GM19025 (cell line): Measurements from ENCODE around the gene SMAP1.

Source experiments
- ATAC-seq: cut with Tn5 transposase; IDR thresholded peaks from one replicate; pipeline ENCODE4 v1.9.1; 2021; ENCODE audit warnings: mild to moderate bottlenecking, low read depth, moderate library complexity; ENCODE audit not compliant: unreplicated experiment

SMAP1 gene

GRCh38 chr6:70838907-70839285 is 171.2 kb downstream of the SMAP1 start:
- no peak for ATAC-seq

DNA sequence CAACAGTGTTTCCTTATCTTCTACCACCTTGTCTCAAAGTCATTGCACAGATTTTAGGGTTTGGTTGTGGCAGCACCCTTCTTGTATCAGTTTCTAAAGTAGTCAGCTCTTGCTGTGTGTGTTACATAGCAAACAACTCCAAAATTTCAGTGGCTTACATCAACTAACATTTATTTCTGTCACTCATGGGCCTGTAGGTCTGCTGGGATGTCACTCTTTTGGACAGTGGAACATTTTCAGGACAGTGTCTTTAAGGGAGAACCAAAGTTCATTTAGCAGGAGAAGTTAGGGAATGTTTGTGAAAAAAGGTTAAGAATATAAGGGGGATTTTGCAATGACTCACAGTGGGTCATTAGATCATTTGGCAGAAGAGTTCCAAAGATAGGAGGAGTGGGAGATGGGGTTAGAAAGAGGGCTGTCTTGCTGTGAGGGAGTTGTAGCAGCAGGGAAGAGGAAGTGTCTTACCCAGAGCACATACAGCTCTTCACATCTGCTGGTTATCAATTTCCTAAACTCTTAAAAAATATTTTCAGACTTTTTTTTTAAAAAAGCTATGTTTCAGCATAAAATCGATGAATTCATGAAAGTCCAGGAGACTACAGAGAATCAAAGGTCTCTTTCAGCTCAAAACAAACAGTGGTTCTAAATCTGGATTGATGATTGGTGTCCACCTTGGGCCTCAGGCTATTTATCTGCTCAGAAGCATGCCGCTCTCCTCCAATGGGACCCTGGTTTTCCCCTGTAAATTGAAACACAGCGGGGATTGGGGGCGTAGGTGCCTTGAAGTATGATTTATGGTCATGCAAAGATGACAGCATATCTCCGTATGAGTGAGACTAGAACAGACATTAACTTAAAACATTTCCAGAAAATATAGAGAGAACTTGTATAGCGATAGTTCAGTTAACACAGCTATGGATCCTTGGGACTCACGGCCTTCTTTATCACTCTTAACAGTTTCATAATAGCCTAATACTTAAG is 171.9 kb downstream of the SMAP1 start:
- no peak for ATAC-seq

GRCh38 chr6:70841112-70841511 is 173.4 kb downstream of the SMAP1 start:
- no peak for ATAC-seq

DNA sequence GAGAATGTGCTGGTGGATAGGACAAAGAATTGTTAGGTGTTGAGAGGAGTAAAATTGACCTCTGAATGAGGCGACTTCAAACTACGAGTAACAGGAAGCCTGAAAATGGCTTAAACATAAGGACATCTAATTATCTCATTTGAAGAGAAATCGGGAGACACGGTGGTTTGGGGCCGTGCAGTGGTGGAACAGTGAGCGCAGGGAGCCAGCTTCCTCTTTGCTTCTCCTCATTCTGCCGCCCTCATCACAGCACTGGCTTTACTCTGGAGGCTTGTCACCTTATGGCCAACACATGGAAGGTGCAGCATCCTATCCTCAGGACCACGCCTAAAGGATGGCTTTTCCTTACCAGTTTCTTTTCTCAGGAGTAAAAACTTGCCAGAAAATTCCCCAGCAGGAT is 174.9 kb downstream of the SMAP1 start:
- ATAC-seq: no peak

DNA sequence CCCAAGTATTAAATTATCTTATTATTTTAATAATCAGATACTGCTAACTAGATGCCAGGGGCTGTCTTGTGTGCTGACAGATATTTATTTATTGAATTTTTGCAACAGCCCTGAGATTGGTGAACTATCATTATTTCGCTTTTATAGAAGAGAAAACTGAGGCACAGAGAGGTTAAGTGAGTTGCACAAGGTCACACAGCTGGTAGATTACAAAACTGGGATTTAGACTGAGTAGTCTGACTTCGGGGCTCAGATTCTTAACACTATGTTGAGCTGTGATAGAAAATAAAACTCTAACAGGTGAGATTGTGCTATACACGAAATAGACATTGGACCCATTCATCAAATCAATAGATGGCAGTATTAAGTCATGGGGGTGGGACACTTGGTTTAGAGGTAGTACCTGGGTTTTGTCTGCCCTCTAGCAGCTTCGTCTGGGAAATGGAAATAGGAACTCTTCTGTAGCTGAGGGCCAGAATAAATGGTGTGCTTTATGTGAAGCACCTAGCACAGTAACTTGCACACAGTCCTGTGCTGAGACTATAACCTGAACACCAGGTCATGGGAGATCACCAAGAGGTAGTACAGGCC is 175.7 kb downstream of the SMAP1 start:
- ATAC-seq: no peak

- ATAC-seq: no peak
Measured at GRCh38 chr6:70844301-70844700, 176.6 kb downstream of the SMAP1 start.

DNA sequence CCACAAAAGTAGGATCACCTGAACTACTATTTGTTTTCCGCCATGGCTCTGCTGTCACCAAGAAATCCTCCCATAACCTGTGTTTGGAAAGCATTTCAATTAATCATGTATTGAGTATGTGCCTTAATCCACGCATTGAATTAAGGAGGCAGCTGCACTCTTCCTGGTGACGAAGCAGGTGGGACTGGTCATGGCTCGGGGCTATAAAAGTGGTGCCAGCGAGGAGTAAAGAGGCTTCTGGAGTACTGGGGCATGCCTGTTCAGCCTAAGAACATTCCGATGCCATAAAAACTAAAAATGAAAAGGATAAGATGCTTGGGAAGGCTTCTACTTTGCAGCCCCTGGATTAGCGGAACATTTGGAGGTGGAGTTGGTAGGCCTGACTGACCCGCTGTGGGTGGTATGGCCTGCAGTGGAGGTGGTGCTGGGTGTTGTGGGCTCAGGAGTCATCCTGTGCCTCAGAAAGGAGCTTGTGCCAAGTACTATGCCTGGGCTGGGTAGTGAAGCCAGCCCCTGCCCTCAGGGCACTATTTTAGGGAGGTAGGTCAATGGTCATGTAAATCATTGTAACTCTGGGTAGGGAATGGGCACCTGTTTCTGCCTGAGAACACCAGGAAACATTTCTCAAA is 178.6 kb downstream of the SMAP1 start:
- ATAC-seq: no peak

DNA sequence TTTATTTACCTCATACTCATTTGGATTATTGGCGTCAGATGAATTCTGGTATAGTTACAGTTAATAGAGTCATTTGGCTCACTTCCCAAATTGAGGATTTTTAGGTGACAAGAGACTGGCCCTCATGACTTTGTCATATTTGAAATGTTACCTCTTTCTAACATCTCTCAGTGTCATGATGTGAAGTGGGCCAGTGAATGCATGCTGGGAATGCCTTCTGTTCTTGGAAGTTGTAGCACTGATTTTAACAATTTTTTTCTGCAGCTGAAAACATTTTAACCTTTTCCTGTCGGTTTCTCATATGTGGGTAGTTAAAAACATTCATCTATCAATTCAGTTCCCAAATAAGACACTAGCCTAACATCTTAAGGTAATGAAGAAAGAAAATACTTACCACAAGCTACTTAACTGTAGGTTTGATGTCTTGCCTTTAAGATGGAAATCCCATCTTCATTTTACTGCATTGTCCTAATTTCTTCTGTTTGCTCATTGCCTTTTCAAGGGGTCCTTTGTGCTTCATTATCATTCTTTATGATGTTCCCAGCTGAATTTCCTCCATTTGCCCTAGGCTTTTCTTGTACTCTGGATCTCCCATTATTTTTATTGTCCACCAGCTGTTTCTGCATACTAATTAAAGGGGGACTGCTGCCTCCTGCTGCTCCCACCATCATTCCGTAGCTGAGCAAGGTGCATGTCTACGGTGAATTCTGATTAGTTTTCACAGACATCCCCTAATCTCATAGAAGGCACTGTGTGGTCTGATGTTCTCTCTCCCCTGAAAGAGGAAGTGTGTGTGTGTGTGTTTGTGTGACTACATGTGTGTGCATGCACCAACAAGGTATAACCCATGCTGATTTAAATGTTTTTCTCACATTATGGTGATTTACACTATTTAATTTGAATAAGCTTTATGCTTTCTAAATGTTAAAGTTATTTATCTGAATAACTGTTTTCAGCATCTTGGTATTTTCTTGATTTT is 179.7 kb downstream of the SMAP1 start:
- ATAC-seq: no peak

GRCh38 chr6:70849348-70850069 is 181.8 kb downstream of the SMAP1 start:
- no peak for ATAC-seq

- ATAC-seq: no peak
Measured at GRCh38 chr6:70852667-70853246, 185.1 kb downstream of the SMAP1 start.

- peak; percentile 97 for ATAC-seq
Measured at GRCh38 chr6:70857387-70858077, 189.8 kb downstream of the SMAP1 start.

GRCh38 chr6:70860045-70860444 is 192.4 kb downstream of the SMAP1 start:
- no peak for ATAC-seq

- no peak for ATAC-seq
Measured at GRCh38 chr6:70860920-70861319, 193.2 kb downstream of the SMAP1 start.

DNA sequence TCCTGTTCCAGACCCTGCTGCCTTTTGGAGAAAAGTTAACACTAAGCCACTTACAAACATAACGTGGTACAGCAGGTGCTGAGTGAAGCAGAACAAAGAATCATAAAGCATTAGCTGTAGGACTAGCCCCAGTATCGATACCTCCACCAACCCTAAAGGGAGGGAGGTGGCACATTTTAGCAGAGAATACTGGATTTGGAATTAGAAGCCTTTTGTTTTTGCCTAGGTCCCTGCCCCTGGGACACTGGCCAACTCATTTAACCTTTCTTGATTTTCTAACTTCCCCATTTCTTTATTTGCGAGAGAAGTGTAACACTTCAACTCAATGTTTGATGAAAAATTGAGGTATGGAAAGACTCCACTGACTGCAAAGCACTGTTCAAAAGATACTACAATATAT is 195.7 kb downstream of the SMAP1 start:
- no peak for ATAC-seq

DNA sequence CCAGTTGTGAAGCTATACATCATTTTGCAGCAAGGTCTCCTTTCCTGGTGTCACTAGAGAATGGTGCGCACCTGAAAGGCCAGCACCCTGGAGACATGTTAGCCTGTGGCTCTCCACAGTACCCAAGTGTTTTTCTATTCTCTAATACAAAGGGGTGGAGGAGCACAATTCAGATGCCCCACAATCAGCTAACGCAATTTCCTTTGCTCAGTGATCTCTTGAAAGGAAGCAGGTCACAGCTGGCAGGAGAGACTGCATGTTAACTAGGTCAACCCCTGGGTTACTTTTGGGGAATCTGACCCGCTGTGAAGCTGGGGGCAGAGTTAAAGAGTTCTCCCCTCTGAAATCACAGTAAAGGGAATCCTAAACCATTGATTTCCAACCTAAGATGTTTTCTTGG is 196.7 kb downstream of the SMAP1 start:
- ATAC-seq: no peak

- ATAC-seq: no peak
Measured at GRCh38 chr6:70872469-70872868, 204.8 kb downstream of the SMAP1 start.

DNA sequence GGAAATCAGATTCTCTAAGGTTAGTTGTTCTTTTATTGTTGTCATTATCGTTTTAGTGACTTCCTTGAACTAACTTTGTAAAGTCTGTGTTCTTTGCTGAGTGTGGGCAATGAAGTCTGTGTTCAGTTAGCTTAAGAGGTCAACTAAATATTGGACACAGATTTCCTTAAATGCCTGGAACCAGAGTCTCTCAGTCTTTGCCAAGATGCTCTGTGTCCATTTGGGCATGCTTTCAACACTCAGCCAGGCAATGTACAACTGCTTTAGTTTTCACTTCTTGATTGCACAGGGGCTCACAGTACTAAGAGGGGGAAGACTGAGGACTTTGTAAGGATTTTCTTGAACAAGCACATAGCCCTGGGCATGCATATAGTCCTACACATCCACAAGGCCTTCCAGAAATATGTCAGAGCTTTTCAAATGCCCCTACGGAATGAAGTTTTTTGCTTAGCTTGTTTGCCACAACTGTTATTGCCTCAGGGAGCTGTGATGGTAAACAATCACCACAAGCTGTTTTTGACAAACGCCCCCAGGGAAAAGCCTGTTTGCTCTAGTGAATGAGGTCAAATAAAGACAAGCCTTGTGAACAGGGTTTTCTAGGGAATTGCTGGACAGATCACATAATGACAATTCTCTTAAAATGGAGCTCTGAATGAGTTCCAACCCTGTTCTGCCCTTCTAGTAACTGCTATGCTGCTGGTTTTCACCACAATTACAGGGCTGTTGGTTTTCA is 206.7 kb downstream of the SMAP1 start:
- no peak for ATAC-seq

GRCh38 chr6:70879496-70879895 is 211.8 kb downstream of the SMAP1 start:
- ATAC-seq: no peak
